K562 (cell line): ENCODE data around the gene KCNH2. TPM values are rescaled to one million over a fixed set of nuclear protein-coding genes. Genes with fewer than 3 reads are reported as not detected.

ENCODE experiments used
- CHD1 ChIP-seq: fragments of 200-600 bp; sonication (generic); IDR thresholded peaks from one replicate; pipeline ENCODE4 v1.6.1; 2012; ENCODE audit warnings: mild to moderate bottlenecking, moderate library complexity, low read length, inconsistent platforms
- DMBX1 ChIP-seq: fragments of 250-450 bp; sonication (Bioruptor Pico); IDR thresholded peaks from 2 replicates; pipeline ENCODE4 v1.8.0; 2022; ENCODE audit warnings: inconsistent platforms, mild to moderate bottlenecking, moderate library complexity, borderline replicate concordance
- E2F3 ChIP-seq: fragments of 250-450 bp; sonication (Bioruptor Pico); IDR thresholded peaks from 2 replicates; pipeline ENCODE4 v1.4.0; 2020; ENCODE audit warnings: mild to moderate bottlenecking
- FOXA3 ChIP-seq, 2 experiments: fragments of 450-650 bp in 1 of 2; sonication (generic) in 1 of 2; formaldehyde crosslinking; IDR thresholded peaks in 1 of 2; conservative IDR thresholded peaks in 1 of 2; 2 replicates each; pipeline versions ENCODE4 v1.4.0 to v1.8.0; 2020 to 2022; ENCODE audit warnings: mild to moderate bottlenecking in 2 of 2, missing genetic modification reagents in 1 of 2
- SMAD4 ChIP-seq: fragments of 250-450 bp; sonication (Bioruptor Pico); conservative IDR thresholded peaks from 2 replicates; pipeline ENCODE4 v1.8.0; 2021; ENCODE audit warnings: inconsistent platforms, mild to moderate bottlenecking, moderate library complexity
- ZNF253 ChIP-seq: fragments of 250-450 bp; sonication (Bioruptor Pico); conservative IDR thresholded peaks from 2 replicates; pipeline ENCODE4 v1.6.1; 2021; ENCODE audit warnings: mild to moderate bottlenecking
- ZNF324 ChIP-seq: fragments of 250-450 bp; sonication (Bioruptor Pico); IDR thresholded peaks from 2 replicates; pipeline ENCODE4 v1.4.0; 2020; ENCODE audit warnings: mild to moderate bottlenecking
- ZNF398 ChIP-seq: fragments of 250-450 bp; sonication (Bioruptor Pico); IDR thresholded peaks from 2 replicates; pipeline ENCODE4 v1.8.0; 2021; ENCODE audit warnings: moderate library complexity, mild to moderate bottlenecking, inconsistent platforms
- ZNF449 ChIP-seq: fragments of 250-450 bp; sonication (Bioruptor Pico); IDR thresholded peaks from 2 replicates; pipeline ENCODE4 v1.8.0; 2022; ENCODE audit warnings: moderate library complexity, mild to moderate bottlenecking, inconsistent platforms
- ZNF583 ChIP-seq: fragments of 250-450 bp; sonication (Bioruptor Pico); IDR thresholded peaks from 2 replicates; pipeline ENCODE4 v1.4.0; 2020
- ZNF584 ChIP-seq: fragments of 200-800 bp; sonication (Bioruptor generic); IDR thresholded peaks from 2 replicates; pipeline ENCODE4 v1.6.1; 2016; ENCODE audit warnings: low read depth, mild to moderate bottlenecking, missing genetic modification characterization, missing compliant biosample characterization
- polyA plus RNA-seq, 8 experiments: library from polyadenylated mRNA; depleted of rRNA in 4 of 8; stranded (reverse) in 5 of 8; unstranded in 3 of 8; fragments of >200 nt; fragmentation: Nextera tagmentation in 2 of 8; fragmentation: Illumina TruSeq in 1 of 8; extraction: Ambion mirVana in 2 of 8; extraction: Trizol in 1 of 8; gene quantifications; 2 replicates each; pipeline versions ENCODE4 v1.2.1 to v1.2.3, GENCODE V29; 2011 to 2014; ENCODE audit warnings: inconsistent platforms in 1 of 8, missing spikeins in 1 of 8
- total RNA-seq, 7 experiments: library from RNA; depleted of rRNA in 6 of 7; stranded (reverse); fragments of >200 nt in 6 of 7; fragmentation: Illumina TruSeq in 2 of 7; extraction: Trizol in 2 of 7; gene quantifications; 2 replicates each; pipeline versions ENCODE4 v1.2.1 to v1.2.3, GENCODE V29; 2011 to 2021; ENCODE audit warnings: low replicate concordance in 1 of 7
- TF ChIP-seq, protein P1 (sequence below), 2 experiments: fragments of 250-450 bp in 1 of 2; fragments of 450-650 bp in 1 of 2; sonication (Bioruptor Pico) in 1 of 2; IDR thresholded peaks; 2 replicates each; pipeline versions ENCODE4 v1.6.1 to v1.8.0; 2016 to 2021; ENCODE audit warnings: mild to moderate bottlenecking in 2 of 2, moderate library complexity in 2 of 2, missing compliant biosample characterization in 1 of 2, missing genetic modification characterization in 1 of 2

KCNH2 gene
- total and polyA plus RNA-seq, 9 of the 15 experiments (the other 6 are each of a cell fraction or from before 2014, with no cell fraction given): 18.1 to 368 (median 218) TPM

GRCh38 chr7:151026771-151027727 is 48.9 kb upstream of the KCNH2 start (continued):
- TF ChIP-seq ZNF449 (CRISPR knock-in tag) (peak; percentile 94), ZNF324 (CRISPR knock-in tag) (peak; percentile 65), ZNF583 (CRISPR knock-in tag) (peak; percentile 98), ZNF253 (CRISPR knock-in tag) (0 out of 2 replicates have a peak, but pooled peaks have one; percentile 10), FOXA3 (CRISPR knock-in tag; conservative IDR thresholded peaks at IDR 0.05 in 1 of 2, IDR thresholded peaks at IDR 0.05 in 1 of 2) (peak; percentile 30 to 57; a peak in 2 of 4 replicates), ZNF584 (CRISPR knock-in tag) (peak; percentile 92; the same call in 1 of the 2 replicates), E2F3 (CRISPR knock-in tag) (peak; percentile 73; the same call in 1 of the 2 replicates), ZNF398 (CRISPR knock-in tag) (peak; percentile 54; the same call in 1 of the 2 replicates), SMAD4 (CRISPR knock-in tag) (peak; percentile 98), CHD1 (peak; percentile 56), DMBX1 (peak; percentile 99)
- TF ChIP-seq, protein P1, sequence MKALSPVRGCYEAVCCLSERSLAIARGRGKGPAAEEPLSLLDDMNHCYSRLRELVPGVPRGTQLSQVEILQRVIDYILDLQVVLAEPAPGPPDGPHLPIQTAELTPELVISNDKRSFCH (CRISPR knock-in tag; IDR thresholded peaks at IDR 0.05): peak; percentile 77; the same call in 1 of the 2 replicates
- TF ChIP-seq, protein P1 (tag; IDR thresholded peaks at IDR 0.05): peak; percentile 99
- TF ChIP-seq, all 486 proteins: peak for 214; not testable (repeated sequence) for 272
